H9 (cell line): Measurements from ENCODE around the gene RASSF7. TPM values are rescaled to one million over a fixed set of nuclear protein-coding genes. Genes with fewer than 3 reads are reported as not detected.

Experiments
- DNase-seq: peaks from one replicate; pipeline ENCODE4 v3.0.0-alpha.2; 2017
- H2AFZ ChIP-seq: one replicate; pipeline ENCODE4 v1.6.1; 2013; ENCODE audit warnings: mild to moderate bottlenecking, low read length, control low read depth, moderate library complexity
- H2AK5ac ChIP-seq: 2 replicates; pipeline ENCODE4 v1.6.1; 2013; ENCODE audit warnings: low read length, control low read depth, mixed read lengths; ENCODE audit not compliant: insufficient read length
- H2BK120ac ChIP-seq: one replicate; pipeline ENCODE4 v1.6.1; 2013; ENCODE audit warnings: low read depth, mild to moderate bottlenecking, low read length, control low read depth, inconsistent platforms; ENCODE audit not compliant: poor library complexity, severe bottlenecking
- H2BK12ac ChIP-seq: 2 replicates; pipeline ENCODE4 v1.6.1; 2013; ENCODE audit warnings: low read length, control low read depth, mixed read lengths, low read depth; ENCODE audit not compliant: insufficient read length
- H2BK15ac ChIP-seq: 2 replicates; pipeline ENCODE4 v1.6.1; 2013; ENCODE audit warnings: low read depth, low read length, control low read depth
- H2BK20ac ChIP-seq: one replicate; pipeline ENCODE4 v1.6.1; 2013; ENCODE audit warnings: low read depth, mild to moderate bottlenecking, low read length, control low read depth, inconsistent platforms; ENCODE audit not compliant: poor library complexity, severe bottlenecking
- H2BK5ac ChIP-seq: 2 replicates; pipeline ENCODE4 v1.6.1; 2013; ENCODE audit warnings: low read length, control low read depth, mixed read lengths; ENCODE audit not compliant: insufficient read length
- H3K14ac ChIP-seq: 2 replicates; pipeline ENCODE4 v1.6.1; 2013; ENCODE audit warnings: low read length, control low read depth; ENCODE audit not compliant: insufficient read depth
- H3K18ac ChIP-seq: 2 replicates; pipeline ENCODE4 v1.6.1; 2013; ENCODE audit warnings: low read depth, mild to moderate bottlenecking, mixed read lengths, low read length, control low read depth; ENCODE audit not compliant: insufficient read length
- H3K23ac ChIP-seq: 2 replicates; pipeline ENCODE4 v1.6.1; 2013; ENCODE audit warnings: low read length, control low read depth, mixed read lengths, low read depth; ENCODE audit not compliant: insufficient read length
- H3K23me2 ChIP-seq: 2 replicates; pipeline ENCODE4 v1.6.1; 2013; ENCODE audit warnings: low read depth, mild to moderate bottlenecking, mixed read lengths, low read length, control low read depth; ENCODE audit not compliant: insufficient read length, poor library complexity, severe bottlenecking
- H3K27ac ChIP-seq: 2 replicates; pipeline ENCODE4 v1.5.1; 2013; ENCODE audit warnings: low read length, control low read depth, mixed read lengths, low read depth; ENCODE audit not compliant: insufficient read length
- H3K27me3 ChIP-seq: 2 replicates; pipeline ENCODE4 v1.6.1; 2013; ENCODE audit warnings: low read length, control low read depth, inconsistent platforms; ENCODE audit not compliant: insufficient read depth
- H3K4ac ChIP-seq: 2 replicates; pipeline ENCODE4 v1.6.1; 2013; ENCODE audit warnings: low read depth, mild to moderate bottlenecking, control low read depth, inconsistent platforms, low read length, moderate library complexity
- H3K4me1 ChIP-seq: 2 replicates; pipeline ENCODE4 v1.6.1; 2013; ENCODE audit warnings: low read length, control low read depth, inconsistent platforms; ENCODE audit not compliant: insufficient read depth
- H3K4me2 ChIP-seq: 2 replicates; pipeline ENCODE4 v1.6.1; 2013; ENCODE audit warnings: low read length, control low read depth, mixed read lengths; ENCODE audit not compliant: insufficient read length, insufficient read depth
- H3K56ac ChIP-seq: 2 replicates; pipeline ENCODE4 v1.6.1; 2013; ENCODE audit warnings: low read depth, mild to moderate bottlenecking, mixed read lengths, low read length, control low read depth; ENCODE audit not compliant: insufficient read length
- H3K79me1 ChIP-seq: 2 replicates; pipeline ENCODE4 v1.6.1; 2013; ENCODE audit warnings: low read depth, mild to moderate bottlenecking, moderate library complexity, low read length, control low read depth, inconsistent platforms; ENCODE audit not compliant: insufficient read depth, poor library complexity, severe bottlenecking
- H3K79me2 ChIP-seq: 2 replicates; pipeline ENCODE4 v1.6.1; 2013; ENCODE audit warnings: low read length, control low read depth, inconsistent platforms; ENCODE audit not compliant: insufficient read depth
- H3K9ac ChIP-seq: 2 replicates; pipeline ENCODE4 v1.6.1; 2013; ENCODE audit warnings: low read length, control low read depth, mixed read lengths; ENCODE audit not compliant: insufficient read length; ENCODE audit errors: extremely low read depth
- H3K9me3 ChIP-seq: one replicate; pipeline ENCODE4 v1.6.1; 2013; ENCODE audit warnings: low read depth, low read length, inconsistent platforms; ENCODE audit not compliant: control insufficient read depth
- H3T11ph ChIP-seq: one replicate; pipeline ENCODE4 v1.6.1; 2013; ENCODE audit warnings: mild to moderate bottlenecking, low read length, control low read depth, inconsistent platforms
- H4K20me1 ChIP-seq: one replicate; pipeline ENCODE4 v1.6.1; 2013; ENCODE audit not compliant: control insufficient read depth, insufficient read length, insufficient read depth
- H4K5ac ChIP-seq: 2 replicates; pipeline ENCODE4 v1.6.1; 2013; ENCODE audit warnings: low read depth, mild to moderate bottlenecking, mixed read lengths, low read length, control low read depth; ENCODE audit not compliant: insufficient read length
- H4K8ac ChIP-seq: replicated peaks from 2 replicates; pipeline ENCODE4 v1.6.1; 2013; ENCODE audit warnings: low read length, control low read depth, mixed read lengths, low read depth; ENCODE audit not compliant: insufficient read length
- H4K91ac ChIP-seq: 2 replicates; pipeline ENCODE4 v1.6.1; 2013; ENCODE audit warnings: low read depth, mild to moderate bottlenecking, moderate library complexity, mixed read lengths, low read length, control low read depth; ENCODE audit not compliant: insufficient read length
- H3K27ac Mint-ChIP-seq, 3 experiments: 2 replicates in 2 of 3; 3 replicates in 1 of 3; pipeline ENCODE4 v1.8.0; 2020 to 2021; ENCODE audit warnings: mixed read lengths in 3 of 3, mild to moderate bottlenecking in 1 of 3, moderate library complexity in 1 of 3
- H3K27me3 Mint-ChIP-seq: 2 replicates; pipeline ENCODE4 v1.8.0; 2021; ENCODE audit warnings: low read depth, mild to moderate bottlenecking, moderate library complexity, mixed read lengths
- H3K36me3 Mint-ChIP-seq, 3 experiments: 2 replicates in 2 of 3; 3 replicates in 1 of 3; pipeline ENCODE4 v1.8.0; 2020 to 2021; ENCODE audit warnings: low read depth in 3 of 3, mixed read lengths in 3 of 3; ENCODE audit not compliant: insufficient read depth in 1 of 3
- H3K4me1 Mint-ChIP-seq, 2 experiments: 2 replicates each; pipeline ENCODE4 v1.8.0; 2020; ENCODE audit warnings: mixed read lengths in 2 of 2
- H3K4me3 Mint-ChIP-seq, 2 experiments: 2 replicates in 1 of 2; 3 replicates in 1 of 2; pipeline ENCODE4 v1.8.0; 2020 to 2021; ENCODE audit warnings: mild to moderate bottlenecking in 2 of 2, mixed read lengths in 2 of 2, moderate library complexity in 1 of 2
- H3K9me3 Mint-ChIP-seq, 2 experiments: 2 replicates in 1 of 2; 3 replicates in 1 of 2; pipeline ENCODE4 v1.8.0; 2020; ENCODE audit warnings: mild to moderate bottlenecking in 2 of 2, mixed read lengths in 2 of 2, moderate library complexity in 1 of 2
- WGBS: extraction: QIAGEN DNeasy Blood & Tissue Kit; methylation state at CpG from one replicate; pipeline ENCODE4 v1.1.7; 2013; ENCODE audit warnings: missing lambda C conversion rate, low lambda C conversion rate, mixed read lengths; ENCODE audit not compliant: insufficient read length; ENCODE audit errors: extremely low coverage; 5-methylcytosine and 5-hydroxymethylcytosine counted together
- total RNA-seq: library from RNA; stranded (reverse); gene quantifications from 2 replicates; pipeline ENCODE4 v1.2.1, GENCODE V29; 2021
- TF ChIP-seq, protein P1 (sequence below): fragments of 200-600 bp; sonication (generic); conservative IDR thresholded peaks from 3 replicates; pipeline ENCODE4 v1.8.0; 2021; ENCODE audit warnings: antibody characterized with exemption, mild to moderate bottlenecking

The RASSF7 gene
- total RNA-seq, 1 experiment from 2014 or later: 26.3 TPM

DNA sequence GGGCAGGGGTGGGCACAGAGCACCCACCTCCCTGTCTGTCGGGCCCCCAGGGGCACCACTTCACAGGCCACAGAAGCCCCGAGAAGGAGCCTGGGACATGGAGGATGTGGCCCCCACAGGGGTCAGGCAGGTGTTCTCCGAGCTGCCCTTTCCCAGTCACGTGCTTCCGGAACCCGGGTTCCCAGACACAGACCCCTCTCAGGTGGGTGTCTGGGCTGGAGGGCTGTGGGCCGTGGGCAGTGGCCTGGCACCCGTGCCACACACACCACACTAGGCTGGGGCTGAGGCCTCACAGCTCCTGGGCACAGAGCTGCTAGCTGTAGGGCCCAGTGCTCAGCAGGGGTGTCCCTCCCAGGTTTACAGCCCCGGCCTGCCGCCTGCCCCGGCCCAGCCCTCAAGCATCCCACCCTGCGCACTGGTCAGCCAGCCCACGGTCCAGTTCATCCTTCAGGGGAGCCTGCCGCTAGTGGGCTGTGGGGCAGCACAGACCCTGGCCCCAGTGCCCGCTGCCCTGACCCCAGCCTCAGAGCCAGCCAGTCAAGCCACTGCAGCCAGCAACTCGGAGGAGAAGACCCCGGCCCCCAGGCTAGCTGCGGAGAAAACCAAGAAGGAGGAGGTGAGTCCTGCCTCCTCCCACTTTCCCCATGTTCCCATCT is 49.5 kb downstream of the RASSF7 start:
- H2BK15ac ChIP-seq: no peak overlapping the region
- no peak overlapping the region for H2BK12ac ChIP-seq
- H3K79me1 ChIP-seq: no peaks in the 10 kb centered on the region
- no CpG with 5 or more reads among the region's 18 CpGs for WGBS
- no peak overlapping the region for H3K27ac ChIP-seq
- Mint-ChIP-seq H3K4me3 (no peak overlapping the region), H3K36me3 (peaks cover 18 to 57% (median 54%) of the 10 kb centered on the region in 3 experiments), H3K27me3 (no peaks in the 10 kb centered on the region), H3K27ac (no peak overlapping the region), H3K4me1 (peaks cover 4% of the 10 kb centered on the region in 2 experiments; a peak in 1 of 4 replicates), H3K9me3 (no peaks in the 10 kb centered on the region)
- H3K23ac ChIP-seq: no peak overlapping the region
- H3K4ac ChIP-seq: no peak overlapping the region
- H4K91ac ChIP-seq: no peak overlapping the region
- H2BK5ac ChIP-seq: no peak overlapping the region
- H3K9ac ChIP-seq: no peak overlapping the region
- TF ChIP-seq, protein P1, sequence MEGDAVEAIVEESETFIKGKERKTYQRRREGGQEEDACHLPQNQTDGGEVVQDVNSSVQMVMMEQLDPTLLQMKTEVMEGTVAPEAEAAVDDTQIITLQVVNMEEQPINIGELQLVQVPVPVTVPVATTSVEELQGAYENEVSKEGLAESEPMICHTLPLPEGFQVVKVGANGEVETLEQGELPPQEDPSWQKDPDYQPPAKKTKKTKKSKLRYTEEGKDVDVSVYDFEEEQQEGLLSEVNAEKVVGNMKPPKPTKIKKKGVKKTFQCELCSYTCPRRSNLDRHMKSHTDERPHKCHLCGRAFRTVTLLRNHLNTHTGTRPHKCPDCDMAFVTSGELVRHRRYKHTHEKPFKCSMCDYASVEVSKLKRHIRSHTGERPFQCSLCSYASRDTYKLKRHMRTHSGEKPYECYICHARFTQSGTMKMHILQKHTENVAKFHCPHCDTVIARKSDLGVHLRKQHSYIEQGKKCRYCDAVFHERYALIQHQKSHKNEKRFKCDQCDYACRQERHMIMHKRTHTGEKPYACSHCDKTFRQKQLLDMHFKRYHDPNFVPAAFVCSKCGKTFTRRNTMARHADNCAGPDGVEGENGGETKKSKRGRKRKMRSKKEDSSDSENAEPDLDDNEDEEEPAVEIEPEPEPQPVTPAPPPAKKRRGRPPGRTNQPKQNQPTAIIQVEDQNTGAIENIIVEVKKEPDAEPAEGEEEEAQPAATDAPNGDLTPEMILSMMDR: no peak
- no peaks in the 10 kb centered on the region for H3K4me1 ChIP-seq
- no peak overlapping the region for H3K56ac ChIP-seq
- no peak overlapping the region for H2BK20ac ChIP-seq
- DNase-seq: no peak
- no peak overlapping the region for H3T11ph ChIP-seq
- H3K14ac ChIP-seq: no peak overlapping the region
- H2AFZ ChIP-seq: no peak overlapping the region
- H2AK5ac ChIP-seq: no peak overlapping the region
- no peaks in the 10 kb centered on the region for H3K9me3 ChIP-seq
- H3K27me3 ChIP-seq: no peaks in the 10 kb centered on the region
- no peak overlapping the region for H4K5ac ChIP-seq
- no peak overlapping the region for H3K18ac ChIP-seq
- no peak overlapping the region for H2BK120ac ChIP-seq
- H3K79me2 ChIP-seq: no peaks in the 10 kb centered on the region
- H3K4me2 ChIP-seq: no peak overlapping the region
- H4K20me1 ChIP-seq: peaks cover 3% of the 10 kb centered on the region
- no peak overlapping the region for H4K8ac ChIP-seq
- H3K23me2 ChIP-seq: peaks cover under 1% of the 10 kb centered on the region
